Fibroblast of upper back skin (primary cell): ENCODE results near the gene ASMT.
"Not testable (repeated sequence)": the region's sequence is repeated elsewhere in the genome, so short reads cannot be mapped to it uniquely, and the experiment has no call there.

ENCODE experiments used
- DNase-seq: peaks from one replicate; pipeline ENCODE4 v3.0.0-alpha.2; 2013

The ASMT gene

DNA sequence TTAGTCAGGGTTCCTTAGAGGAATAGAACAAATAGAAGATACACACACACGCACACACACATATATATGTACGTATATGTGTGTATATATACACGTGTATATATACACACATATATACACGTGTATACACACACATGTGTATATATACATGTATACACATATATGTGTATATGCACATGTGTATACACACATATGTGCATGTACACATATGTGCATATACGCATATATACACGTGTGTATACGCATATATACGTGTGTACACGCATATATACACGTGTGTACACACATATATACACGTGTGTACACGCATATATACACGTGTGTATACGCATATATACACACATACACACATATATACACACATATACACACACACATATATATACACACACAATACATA is 41.5 kb downstream of the ASMT start:
- DNase-seq: no peak

DNA sequence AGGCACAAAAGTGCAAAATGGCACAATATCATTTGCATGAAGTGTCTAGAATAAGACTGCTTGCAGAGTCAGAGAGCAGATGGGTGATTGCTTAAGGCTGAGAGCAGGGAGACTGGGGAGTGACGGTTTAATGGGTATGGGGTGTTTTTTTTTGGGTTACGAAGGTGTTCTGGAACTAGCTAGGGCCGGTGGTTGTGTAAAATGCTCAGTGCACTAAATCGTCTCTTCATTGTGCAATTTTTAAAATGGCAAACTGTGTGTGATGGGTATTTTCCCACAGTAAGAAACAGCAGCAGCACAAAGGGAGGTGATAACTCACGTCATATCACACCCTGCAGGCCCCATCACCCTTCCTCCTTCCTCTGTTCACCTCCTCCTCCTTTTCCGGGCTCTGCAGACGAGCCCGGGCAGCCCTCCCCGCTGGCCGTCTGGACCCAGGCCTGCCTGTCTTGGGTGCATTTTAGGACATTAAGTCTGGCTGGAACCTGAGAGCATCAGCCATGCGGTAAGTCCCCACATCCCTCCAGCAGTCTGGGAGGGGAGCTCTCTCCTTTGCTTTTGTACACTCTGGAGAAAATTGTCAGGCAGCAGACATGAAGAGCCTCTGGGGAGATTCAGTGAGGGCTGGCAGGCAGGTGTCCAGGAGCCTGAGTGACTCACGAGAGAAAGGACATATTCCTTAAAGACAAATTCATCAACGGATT is 42.7 kb downstream of the ASMT start:
- peak; percentile 52 for DNase-seq

DNA sequence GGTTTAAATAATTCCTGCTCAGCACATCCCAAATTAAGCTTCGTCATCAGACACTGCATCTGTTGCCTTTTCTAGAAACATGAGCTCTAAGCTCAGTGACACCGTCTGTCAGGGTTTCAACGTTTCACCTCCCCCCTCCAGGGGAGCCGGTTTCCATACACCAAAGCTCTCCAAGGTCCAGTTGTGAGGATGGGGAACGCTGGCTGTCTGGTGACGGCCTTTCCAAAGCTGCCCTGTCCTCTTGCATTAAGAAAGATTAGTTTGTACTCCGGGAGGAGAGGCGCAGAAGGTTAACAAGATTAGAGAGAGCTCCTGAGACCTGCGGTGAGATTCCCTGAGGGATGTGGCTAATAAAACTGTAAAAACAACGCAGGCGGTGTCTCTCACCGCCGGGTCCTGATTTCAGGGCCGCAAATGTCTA is 43.2 kb downstream of the ASMT start:
- DNase-seq: no peak

DNA sequence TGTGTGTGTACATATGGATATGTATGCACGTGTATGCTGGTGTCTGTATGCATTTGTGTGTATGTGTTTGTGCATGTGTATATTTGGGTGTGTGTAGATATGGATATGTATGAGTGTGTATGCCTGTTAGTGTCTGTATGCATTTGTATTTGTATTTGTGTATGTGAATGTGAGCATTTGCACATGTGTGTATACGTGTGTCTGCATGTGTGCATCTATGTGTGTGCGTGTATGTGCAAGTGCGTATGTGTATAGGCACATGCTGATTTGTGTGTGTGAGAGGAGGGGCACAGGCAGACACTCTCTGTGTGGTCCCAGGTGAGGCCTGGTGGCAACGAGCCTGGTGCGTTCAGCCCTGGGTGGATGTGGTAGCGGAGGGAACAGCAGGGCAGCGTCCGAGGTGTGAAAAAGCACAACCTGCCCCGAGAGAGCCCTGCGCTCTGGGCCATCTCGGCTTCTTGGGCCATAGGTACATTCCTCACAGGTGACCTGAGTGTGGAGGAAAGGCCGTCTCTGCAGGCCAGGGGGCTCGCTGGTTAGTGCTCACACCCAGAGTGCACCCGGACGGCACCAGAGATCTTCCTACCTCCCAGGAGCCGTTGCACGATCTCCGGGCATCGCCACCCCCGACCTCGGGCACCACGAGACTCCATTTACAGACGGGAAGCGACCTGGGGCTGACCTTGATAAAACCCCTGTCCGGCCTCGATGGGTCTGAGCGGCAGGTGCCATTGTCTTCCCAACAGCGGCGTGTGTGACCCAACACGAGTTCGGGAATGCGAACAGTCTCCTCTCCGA is 45.0 kb downstream of the ASMT start:
- DNase-seq: no peak

DNA sequence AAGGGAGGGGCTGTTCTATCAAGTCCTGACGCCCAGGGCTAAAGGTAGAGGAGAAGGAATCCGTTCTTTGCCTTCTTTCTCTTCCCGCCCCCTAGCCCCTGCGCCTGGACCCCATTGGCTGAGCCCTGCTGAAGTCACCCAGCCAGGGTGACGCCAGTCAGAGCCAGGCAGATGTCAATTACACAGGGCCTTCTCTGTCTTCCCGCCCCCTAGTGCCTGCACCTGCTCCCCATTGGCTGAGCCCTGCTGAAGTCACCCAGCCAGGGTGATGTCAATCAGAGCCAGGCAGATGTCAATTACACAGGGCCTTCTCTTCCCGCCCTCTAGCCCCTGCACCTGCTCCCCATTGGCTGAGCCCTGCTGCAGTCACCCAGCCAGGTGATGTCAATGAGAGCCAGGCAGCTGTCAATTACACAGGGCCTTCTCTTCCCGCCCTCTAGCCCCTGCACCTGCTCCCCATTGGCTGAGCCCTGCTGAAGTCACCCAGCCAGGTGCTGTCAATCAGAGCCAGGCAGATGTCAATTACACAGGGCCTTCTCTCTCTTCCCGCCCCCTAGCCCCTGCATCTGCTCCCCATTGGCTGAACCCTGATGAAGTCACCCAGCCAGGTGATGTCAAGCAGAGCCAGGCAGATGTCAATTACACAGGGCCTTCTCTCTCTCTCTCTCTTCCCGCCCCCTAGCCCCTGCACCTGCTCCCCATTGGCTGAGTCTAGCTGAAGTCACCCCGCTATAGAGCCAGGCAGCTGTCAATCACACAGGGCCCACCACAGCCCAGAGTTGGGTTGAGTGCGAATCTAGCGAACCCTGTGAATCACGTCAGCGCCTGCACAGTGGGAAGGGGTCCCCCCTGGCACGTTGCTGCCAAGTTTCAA is 46.4 kb downstream of the ASMT start:
- DNase-seq: no peak

DNA sequence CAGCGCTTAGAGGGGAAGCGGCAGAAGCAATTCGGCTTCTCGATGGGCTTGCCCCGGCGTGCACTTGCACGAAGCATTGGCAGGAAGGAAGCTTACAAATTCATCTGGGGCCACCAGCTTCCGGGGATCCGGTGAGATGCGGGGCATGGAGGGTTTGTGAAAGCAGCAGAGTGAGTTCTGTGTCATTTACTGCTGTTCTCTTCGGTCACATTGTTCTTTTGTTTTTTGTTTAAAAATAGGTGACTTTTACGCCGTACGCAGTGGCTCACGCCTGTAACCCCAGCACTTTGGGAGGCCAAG is 47.0 kb downstream of the ASMT start:
- no peak for DNase-seq

DNA sequence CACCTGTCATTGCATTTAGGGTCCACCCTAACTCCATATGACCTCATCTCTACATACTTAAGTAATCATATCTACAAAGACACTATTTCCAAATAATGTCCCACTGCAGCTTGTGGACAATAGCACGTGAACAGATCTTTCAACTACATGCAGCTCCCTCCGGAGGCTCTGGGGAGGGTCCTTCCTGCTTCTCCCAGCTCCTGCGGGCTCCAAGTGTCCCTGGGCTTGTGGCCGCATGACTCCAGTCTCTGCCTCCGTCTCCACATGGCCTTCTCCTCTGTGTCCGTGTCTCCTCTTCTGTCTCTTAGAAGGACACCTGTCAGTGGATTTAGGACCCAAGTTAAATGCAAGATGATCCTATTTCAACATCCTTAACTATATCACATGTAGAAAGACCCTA is 52.7 kb downstream of the ASMT start:
- DNase-seq: no peak

DNA sequence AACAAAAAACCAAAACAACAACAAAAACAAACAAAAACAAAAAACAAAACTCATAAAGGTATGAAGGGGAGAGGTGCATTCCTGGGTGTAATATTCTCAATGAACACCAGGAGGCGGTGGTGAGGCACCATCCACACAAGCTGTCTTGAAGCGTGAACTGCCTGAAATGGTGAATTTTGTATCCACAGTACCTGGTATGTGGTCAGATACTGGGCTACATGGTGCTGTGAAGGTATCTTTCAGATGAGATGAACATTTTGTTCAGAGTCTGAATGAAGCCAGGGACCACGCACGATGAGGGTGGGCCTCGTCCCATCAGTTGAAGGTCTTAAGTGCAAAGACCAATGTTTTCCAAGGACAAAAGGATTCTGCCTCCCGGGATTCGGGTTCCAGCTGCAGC is 58.5 kb downstream of the ASMT start:
- DNase-seq: peak; percentile 5

DNA sequence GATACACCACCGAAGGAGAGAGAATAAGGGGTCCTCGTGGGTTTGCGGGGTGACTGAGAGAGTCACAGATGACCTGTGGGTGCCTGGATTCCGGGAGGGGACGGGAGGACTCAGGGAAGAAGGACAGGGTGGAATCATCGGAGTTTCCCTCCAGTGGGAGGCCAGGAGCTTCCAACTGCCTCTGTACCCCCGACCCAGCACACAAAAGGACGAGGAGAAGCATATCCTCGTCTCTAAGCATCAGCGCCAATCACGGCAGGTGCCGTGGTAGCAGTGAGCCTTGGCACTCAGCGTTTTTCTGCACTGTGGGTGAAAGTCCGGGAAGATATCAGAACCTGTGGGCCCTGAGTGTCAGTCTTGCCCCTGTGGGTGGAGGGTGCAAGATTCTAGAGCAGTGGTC is 62.0 kb downstream of the ASMT start:
- DNase-seq: no peak

DNA sequence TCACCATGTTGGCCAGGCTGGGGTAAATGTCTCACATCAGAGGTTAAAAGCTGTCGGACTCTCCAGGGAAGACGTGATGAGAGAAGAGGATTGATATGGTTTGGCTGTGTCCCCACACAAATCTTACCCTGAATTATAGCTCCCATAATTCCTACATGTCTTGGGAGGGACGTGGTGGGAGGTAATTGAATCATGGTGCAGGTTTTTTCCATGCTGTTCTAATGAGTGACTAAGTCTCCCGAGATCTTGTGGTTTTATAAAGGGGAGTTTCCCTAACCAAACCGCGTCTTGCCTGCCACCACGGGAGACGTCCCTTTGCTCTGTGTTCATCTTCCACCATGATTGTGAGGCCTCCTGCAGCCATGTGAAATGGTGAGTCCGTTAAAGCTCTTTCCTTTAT is 64.4 kb downstream of the ASMT start:
- peak; percentile 65 for DNase-seq

DNA sequence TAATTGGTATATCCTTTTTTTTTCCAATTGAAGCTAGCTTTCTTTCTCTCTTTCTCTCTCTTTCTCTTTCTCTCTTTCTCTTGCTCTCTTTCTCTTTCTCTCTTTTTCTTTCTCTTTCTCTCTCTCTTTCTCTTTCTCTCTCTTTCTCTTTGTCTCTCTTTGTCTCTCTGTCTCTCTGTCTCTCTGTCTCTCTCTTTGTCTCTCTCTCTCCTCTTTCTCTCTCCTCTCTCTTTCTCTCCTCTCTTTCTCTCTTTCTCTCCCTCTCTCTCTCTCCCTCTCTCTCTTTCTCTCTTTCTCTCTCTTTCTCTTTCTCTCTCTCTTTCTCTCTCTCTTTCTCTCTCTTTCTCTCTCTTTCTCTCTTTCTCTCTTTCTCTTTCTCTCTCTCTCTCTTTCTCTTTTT is 66.6 kb downstream of the ASMT start:
- DNase-seq: no peak

DNA sequence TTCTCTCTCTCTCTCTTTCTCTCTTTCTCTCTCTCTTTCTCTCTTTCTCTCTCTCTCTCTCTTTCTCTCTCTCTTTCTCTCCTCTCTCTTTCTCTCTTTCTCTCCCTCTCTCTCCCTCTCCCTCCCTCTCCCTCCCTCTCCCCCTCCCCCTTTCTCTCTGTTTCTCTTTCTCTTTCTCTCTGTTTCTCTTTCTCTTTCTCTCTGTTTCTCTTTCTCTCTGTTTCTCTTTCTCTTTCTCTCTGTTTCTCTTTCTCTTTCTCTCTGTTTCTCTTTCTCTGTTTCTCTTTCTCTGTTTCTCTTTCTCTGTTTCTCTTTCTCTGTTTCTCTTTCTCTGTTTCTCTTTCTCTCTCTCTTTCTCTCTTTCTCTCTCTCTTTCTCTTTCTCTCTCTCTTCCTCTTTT is 67.0 kb downstream of the ASMT start:
- DNase-seq: not testable (repeated sequence)

DNA sequence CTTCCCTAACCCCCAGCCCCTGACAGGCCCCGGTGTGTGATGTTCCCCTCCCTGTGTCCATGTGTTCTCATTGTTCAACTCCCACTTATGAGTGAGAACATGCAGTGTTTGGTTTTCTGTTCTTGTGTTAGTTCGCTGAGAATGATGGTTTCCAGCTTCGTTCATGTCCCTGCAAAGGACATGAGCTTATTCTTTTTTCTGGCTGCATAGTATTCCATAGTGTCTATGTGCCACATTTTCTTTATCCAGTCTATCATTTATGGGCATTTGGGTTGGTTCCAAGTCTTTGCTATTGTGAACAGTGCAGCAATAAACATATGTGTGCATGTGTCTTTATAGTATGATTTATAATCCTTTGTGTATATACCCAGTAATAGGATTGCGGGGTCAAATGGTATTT is 67.6 kb downstream of the ASMT start:
- not testable (repeated sequence) for DNase-seq

DNA sequence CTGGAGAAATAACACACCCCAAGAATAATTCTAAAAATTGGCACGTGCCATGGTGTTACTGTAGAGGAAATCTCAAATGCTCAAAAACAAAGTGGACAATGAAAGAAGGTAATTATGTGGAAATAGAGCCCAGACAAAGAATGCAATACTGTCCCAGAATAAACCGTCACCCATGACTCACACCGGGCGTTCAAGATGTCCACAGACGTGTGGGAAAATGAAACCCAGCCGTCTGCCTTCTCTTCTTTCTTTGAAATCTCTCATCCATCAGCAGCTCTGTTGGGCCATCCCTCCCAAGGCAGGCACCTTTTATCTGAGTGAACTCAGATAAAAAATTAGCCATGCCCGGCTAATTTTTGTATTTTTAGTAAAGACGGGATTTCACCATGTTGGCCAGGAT is 70.0 kb downstream of the ASMT start:
- not testable (repeated sequence) for DNase-seq

DNA sequence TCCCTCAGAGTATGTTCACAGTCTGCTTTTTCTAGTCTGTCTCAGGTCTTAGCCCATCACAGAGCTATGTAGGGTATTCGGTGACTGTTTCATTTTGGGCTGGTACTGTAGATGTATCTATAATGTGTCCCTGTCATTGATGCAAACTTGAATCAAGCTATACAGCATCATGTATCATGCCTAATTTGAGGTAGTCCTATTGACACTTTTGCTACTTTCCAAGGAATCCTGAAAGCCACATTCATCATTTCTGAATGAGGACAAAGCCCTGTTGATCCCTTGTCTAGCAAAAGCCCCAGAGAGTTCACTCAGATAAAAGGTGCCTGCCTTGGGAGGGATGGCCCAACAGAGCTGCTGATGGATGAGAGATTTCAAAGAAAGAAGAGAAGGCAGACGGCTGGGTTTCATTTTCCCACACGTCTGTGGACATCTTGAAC is 70.6 kb downstream of the ASMT start:
- DNase-seq: not testable (repeated sequence)

DNA sequence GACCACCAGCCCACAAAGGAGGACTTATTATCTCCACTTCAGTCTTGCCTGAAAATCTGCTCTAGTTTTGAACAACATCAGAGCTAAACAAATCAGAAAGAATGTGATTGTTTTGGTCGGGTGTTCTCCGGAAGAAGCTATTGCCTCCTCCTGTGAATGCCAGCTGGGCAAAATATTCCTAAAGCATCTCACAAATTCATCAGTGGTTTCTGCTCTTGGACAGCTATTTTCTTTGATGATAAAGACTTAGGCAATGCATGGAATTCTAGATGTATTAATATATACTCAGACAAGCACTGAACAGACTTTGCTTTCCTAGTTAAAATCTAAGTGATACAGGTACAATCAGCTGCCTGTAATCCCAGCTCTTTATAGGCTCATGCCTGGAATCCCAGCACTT is 71.8 kb downstream of the ASMT start:
- DNase-seq: peak; percentile 51
